NCI-H2196 (cell line): Measurements from ENCODE around the gene IGSF21.

Experiments used
- DNase-seq: peaks from one replicate; lab custom pipeline; 2025; ENCODE audit not compliant: unreplicated experiment; lab: John Stamatoyannopoulos, UW

IGSF21 gene

GRCh38 chr1:18396247-18396980, 288.8 kb downstream of the IGSF21 start:
- no peak for DNase-seq

- DNase-seq = no peak
Observed at GRCh38 chr1:18397641-18398040, 290.0 kb downstream of the IGSF21 start.

GRCh38 chr1:18398791-18399530, 291.4 kb downstream of the IGSF21 start:
- DNase-seq = no peak

- no peak for DNase-seq
Observed at GRCh38 chr1:18400347-18401102, 292.9 kb downstream of the IGSF21 start.

GRCh38 chr1:18401921-18402320, 294.3 kb downstream of the IGSF21 start:
- no peak for DNase-seq

GRCh38 chr1:18404460-18404859, 296.9 kb downstream of the IGSF21 start:
- DNase-seq = no peak

GRCh38 chr1:18407166-18408045, 299.8 kb downstream of the IGSF21 start:
- no peak for DNase-seq

- DNase-seq = no peak
Observed at GRCh38 chr1:18408656-18409370, 301.2 kb downstream of the IGSF21 start.

GRCh38 chr1:18409609-18410237, 302.1 kb downstream of the IGSF21 start:
- DNase-seq = no peak

- no peak for DNase-seq
Observed at GRCh38 chr1:18410407-18410806, 302.8 kb downstream of the IGSF21 start.

- DNase-seq = no peak
Observed at GRCh38 chr1:18411321-18411720, 303.7 kb downstream of the IGSF21 start.

GRCh38 chr1:18411820-18412641, 304.4 kb downstream of the IGSF21 start:
- DNase-seq = no peak

GRCh38 chr1:18412882-18413353, 305.3 kb downstream of the IGSF21 start:
- no peak for DNase-seq

- peak; percentile 50 for DNase-seq
Observed at GRCh38 chr1:18413541-18414305, 306.1 kb downstream of the IGSF21 start.

- no peak for DNase-seq
Observed at GRCh38 chr1:18414321-18414720, 306.7 kb downstream of the IGSF21 start.

GRCh38 chr1:18414872-18415447, 307.4 kb downstream of the IGSF21 start:
- DNase-seq = no peak

- no peak for DNase-seq
Observed at GRCh38 chr1:18415448-18416027, 307.9 kb downstream of the IGSF21 start.
